DND-41 (cell line): ENCODE data around the gene SLC25A42.

Source experiments
- ATAC-seq: fragments of 200-7000 bp; cut with Tn5 transposase; 3 replicates; pipeline ENCODE4 v1.9.1; 2021; ENCODE audit warnings: low read depth; ENCODE audit not compliant: insufficient read depth
- DNase-seq: peaks from one replicate; pipeline ENCODE4 v3.0.0-alpha.2; 2020
- H2AFZ ChIP-seq: 2 replicates; pipeline ENCODE4 v1.6.0; 2012; ENCODE audit warnings: low read depth, low read length
- H3K27ac ChIP-seq: 2 replicates; pipeline ENCODE4 v1.5.1; 2012; ENCODE audit warnings: low read length, inconsistent platforms
- H3K27me3 ChIP-seq: fragments of 200-600 bp; sonication (generic); 2 replicates; pipeline ENCODE4 v1.6.0; 2012; ENCODE audit warnings: low read length, mild to moderate bottlenecking, inconsistent platforms; ENCODE audit not compliant: insufficient read depth, poor library complexity
- H3K36me3 ChIP-seq: 2 replicates; pipeline ENCODE4 v1.5.1; 2012; ENCODE audit warnings: low read length, inconsistent platforms; ENCODE audit not compliant: insufficient read depth
- H3K4me1 ChIP-seq: 2 replicates; pipeline ENCODE4 v1.5.1; 2012; ENCODE audit warnings: mild to moderate bottlenecking, low read length; ENCODE audit not compliant: insufficient read depth
- H3K4me2 ChIP-seq: 2 replicates; pipeline ENCODE4 v1.6.0; 2012; ENCODE audit warnings: mild to moderate bottlenecking, moderate library complexity, low read length, inconsistent platforms; ENCODE audit not compliant: insufficient read depth
- H3K4me3 ChIP-seq, 2 experiments: fragments of 200-600 bp in 1 of 2; shearing (Covaris generic) in 1 of 2; 2 replicates each; pipeline ENCODE4 v1.5.1; 2012 to 2016; ENCODE audit warnings: inconsistent platforms in 2 of 2, low read length in 2 of 2, mild to moderate bottlenecking in 2 of 2, low read depth in 1 of 2, moderate library complexity in 1 of 2
- H3K79me2 ChIP-seq: 2 replicates; pipeline ENCODE4 v1.6.0; 2012; ENCODE audit warnings: low read length, inconsistent platforms; ENCODE audit not compliant: insufficient read depth
- H3K9ac ChIP-seq: 2 replicates; pipeline ENCODE4 v1.6.0; 2012; ENCODE audit warnings: low read depth, mild to moderate bottlenecking, inconsistent platforms, low read length, moderate library complexity
- H3K9me3 ChIP-seq: 2 replicates; pipeline ENCODE4 v1.5.1; 2012; ENCODE audit warnings: low read length, moderate library complexity, mild to moderate bottlenecking, inconsistent platforms; ENCODE audit not compliant: insufficient read depth, severe bottlenecking
- H4K20me1 ChIP-seq: 2 replicates; pipeline ENCODE4 v1.6.0; 2012; ENCODE audit warnings: low read length; ENCODE audit not compliant: insufficient read depth
- EZH2 ChIP-seq: IDR thresholded peaks from 3 replicates; pipeline ENCODE4 v1.6.1; 2012; ENCODE audit warnings: borderline replicate concordance, low read depth, mild to moderate bottlenecking, moderate library complexity, low read length, inconsistent platforms; ENCODE audit not compliant: severe bottlenecking
- TF ChIP-seq, protein P1 (sequence below): IDR thresholded peaks from 2 replicates; pipeline ENCODE4 v1.5.1; 2012; ENCODE audit warnings: borderline replicate concordance, low read length, moderate library complexity, mild to moderate bottlenecking; ENCODE audit not compliant: poor library complexity, severe bottlenecking; ENCODE audit errors: extremely low read depth

SLC25A42 gene

DNA sequence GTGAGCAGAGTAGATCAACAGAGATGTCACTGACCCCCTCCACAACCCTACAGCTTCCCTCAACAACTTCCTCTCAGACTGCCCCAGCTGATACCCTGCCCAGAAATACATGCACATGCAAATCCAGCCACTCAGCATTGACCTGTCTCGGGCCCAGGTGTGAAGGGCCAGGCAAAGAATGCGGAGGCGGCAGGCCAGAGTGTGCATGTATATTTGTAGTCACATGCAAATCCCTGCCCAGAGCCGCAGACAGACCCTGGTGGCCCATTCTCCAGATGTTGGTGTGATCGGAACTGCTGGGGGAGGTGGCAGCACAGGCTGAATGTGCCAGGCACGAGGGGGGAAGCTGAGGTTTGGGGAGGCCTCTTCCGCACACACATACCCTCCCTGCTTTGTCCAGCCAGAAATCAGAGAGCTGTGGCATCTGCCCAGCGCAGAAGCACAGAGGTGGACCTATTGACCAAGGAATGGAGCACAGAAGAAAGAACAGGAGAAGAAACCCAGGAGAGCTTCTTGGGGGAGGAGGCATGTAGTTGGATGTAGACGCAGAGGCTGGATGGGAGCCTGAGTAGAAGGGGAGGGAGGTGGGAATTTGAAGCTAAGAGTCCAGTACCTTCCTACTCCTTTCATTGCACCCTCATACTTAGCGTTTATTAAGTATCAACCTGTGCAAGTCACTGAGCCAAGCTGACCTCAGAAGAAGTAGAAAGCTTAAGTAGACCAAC is 91.9 kb downstream of the SLC25A42 start:
- no peaks in the 10 kb centered on the region for H3K4me1 ChIP-seq

DNA sequence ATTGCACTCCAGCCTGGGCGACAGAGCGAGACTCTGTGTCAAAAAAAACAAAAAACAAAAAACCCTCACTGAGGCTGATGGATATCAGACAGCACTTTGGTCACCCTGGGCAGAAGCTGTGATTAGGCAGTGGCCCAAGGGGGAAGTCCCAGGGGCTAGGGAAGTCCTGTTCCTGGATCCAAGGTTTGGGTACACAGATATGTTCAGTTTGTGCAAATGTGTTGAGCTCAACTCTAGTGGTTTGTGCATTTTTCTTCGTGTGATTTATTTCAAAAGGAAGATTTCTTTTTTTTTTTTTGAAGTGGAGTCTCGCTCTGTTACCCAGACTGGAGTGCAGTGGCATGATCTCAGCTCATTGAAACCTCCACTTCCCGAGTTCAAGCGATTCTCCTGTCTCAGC is 94.0 kb downstream of the SLC25A42 start:
- Histone ChIP-seq H3K9ac (no peak overlapping the region), H3K27ac (no peak overlapping the region), H3K27me3 (no peaks in the 10 kb centered on the region), H4K20me1 (no peaks in the 10 kb centered on the region), H3K4me2 (no peak overlapping the region), H3K79me2 (no peaks in the 10 kb centered on the region), H3K36me3 (peaks cover 14% of the 10 kb centered on the region), H3K9me3 (no peaks in the 10 kb centered on the region), H3K4me3 (no peak overlapping the region), H2AFZ (no peak overlapping the region), H3K4me1 (no peaks in the 10 kb centered on the region)
- no peak for ATAC-seq
- no peak for TF ChIP-seq EZH2
- TF ChIP-seq, protein P1, sequence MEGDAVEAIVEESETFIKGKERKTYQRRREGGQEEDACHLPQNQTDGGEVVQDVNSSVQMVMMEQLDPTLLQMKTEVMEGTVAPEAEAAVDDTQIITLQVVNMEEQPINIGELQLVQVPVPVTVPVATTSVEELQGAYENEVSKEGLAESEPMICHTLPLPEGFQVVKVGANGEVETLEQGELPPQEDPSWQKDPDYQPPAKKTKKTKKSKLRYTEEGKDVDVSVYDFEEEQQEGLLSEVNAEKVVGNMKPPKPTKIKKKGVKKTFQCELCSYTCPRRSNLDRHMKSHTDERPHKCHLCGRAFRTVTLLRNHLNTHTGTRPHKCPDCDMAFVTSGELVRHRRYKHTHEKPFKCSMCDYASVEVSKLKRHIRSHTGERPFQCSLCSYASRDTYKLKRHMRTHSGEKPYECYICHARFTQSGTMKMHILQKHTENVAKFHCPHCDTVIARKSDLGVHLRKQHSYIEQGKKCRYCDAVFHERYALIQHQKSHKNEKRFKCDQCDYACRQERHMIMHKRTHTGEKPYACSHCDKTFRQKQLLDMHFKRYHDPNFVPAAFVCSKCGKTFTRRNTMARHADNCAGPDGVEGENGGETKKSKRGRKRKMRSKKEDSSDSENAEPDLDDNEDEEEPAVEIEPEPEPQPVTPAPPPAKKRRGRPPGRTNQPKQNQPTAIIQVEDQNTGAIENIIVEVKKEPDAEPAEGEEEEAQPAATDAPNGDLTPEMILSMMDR = no peak
- DNase-seq = no peak

More for the DNA sequence above, 91.9 kb downstream of the SLC25A42 start:
- Histone ChIP-seq H3K4me2 (no peak overlapping the region), H3K36me3 (peaks cover 14% of the 10 kb centered on the region), H2AFZ (no peak overlapping the region), H3K79me2 (no peaks in the 10 kb centered on the region), H3K4me3 (no peak overlapping the region), H3K9ac (no peak overlapping the region), H3K27me3 (no peaks in the 10 kb centered on the region), H3K9me3 (no peaks in the 10 kb centered on the region), H4K20me1 (no peaks in the 10 kb centered on the region), H3K27ac (no peak overlapping the region)
- TF ChIP-seq, protein P1 = no peak
- TF ChIP-seq EZH2 = no peak
- ATAC-seq (no peak), DNase-seq (no peak)

DNA sequence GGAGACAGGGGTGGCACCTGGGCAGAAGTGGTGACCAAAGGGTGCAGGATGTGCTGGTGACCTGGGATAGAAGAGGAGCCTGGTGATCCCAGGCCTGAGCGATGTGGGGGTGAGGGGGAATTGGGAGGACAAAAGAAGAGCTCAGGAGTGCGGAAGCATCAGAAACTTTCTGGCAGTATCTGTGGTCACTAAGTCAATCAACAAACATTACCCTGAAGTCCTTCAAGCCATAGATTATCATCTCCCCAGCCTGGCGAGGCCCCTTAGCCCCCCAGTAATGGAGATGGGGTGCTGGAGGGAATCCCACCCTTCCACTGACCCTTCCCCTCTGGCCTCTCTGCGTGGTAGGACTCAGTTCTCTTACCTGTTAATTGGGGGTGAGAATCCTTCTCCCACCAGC is 95.7 kb downstream of the SLC25A42 start:
- TF ChIP-seq EZH2 = no peak
- TF ChIP-seq, protein P1 = no peak
- H3K27ac ChIP-seq = no peak overlapping the region
- no peaks in the 10 kb centered on the region for H3K79me2 ChIP-seq
- no peak overlapping the region for H3K4me2 ChIP-seq
- H2AFZ ChIP-seq = no peak overlapping the region
- DNase-seq (no peak), ATAC-seq (no peak)
- H3K4me1 ChIP-seq = no peaks in the 10 kb centered on the region
- H3K36me3 ChIP-seq = peaks cover 14% of the 10 kb centered on the region
- no peak overlapping the region for H3K4me3 ChIP-seq
- H3K9ac ChIP-seq = no peak overlapping the region
- H3K9me3 ChIP-seq = no peaks in the 10 kb centered on the region
- no peaks in the 10 kb centered on the region for H4K20me1 ChIP-seq
- no peaks in the 10 kb centered on the region for H3K27me3 ChIP-seq
